T-helper 2 cell treated with Interferon-gamma antibody and Interleukin-4, amounts not matched to agents 5 μg/mL and 100 μg/mL, for 36 hours (primary cell): ENCODE data around the gene GATD1.

Experiments used
- DNase-seq: peaks from one replicate; pipeline ENCODE4 v3.0.0; 2021; ENCODE audit warnings: low spot score
- H3K27ac Mint-ChIP-seq: one replicate; pipeline ENCODE4 v1.8.0; 2021; ENCODE audit warnings: mild to moderate bottlenecking, mixed read lengths
- H3K27me3 Mint-ChIP-seq: one replicate; pipeline ENCODE4 v1.8.0; 2021; ENCODE audit warnings: low read depth, mixed read lengths
- H3K36me3 Mint-ChIP-seq: one replicate; pipeline ENCODE4 v1.8.0; 2021; ENCODE audit warnings: low read depth, mixed read lengths
- H3K4me1 Mint-ChIP-seq: one replicate; pipeline ENCODE4 v1.8.0; 2021; ENCODE audit warnings: low read depth, mixed read lengths
- H3K4me3 Mint-ChIP-seq: one replicate; pipeline ENCODE4 v1.8.0; 2022; ENCODE audit warnings: mild to moderate bottlenecking, moderate library complexity, mixed read lengths
- H3K9me3 Mint-ChIP-seq: one replicate; pipeline ENCODE4 v1.8.0; 2021; ENCODE audit warnings: mixed read lengths

GATD1 gene

GRCh38 chr11:777288-778255, at the start of gene GATD1:
GATD1 (minus strand) TSS chr11:777487; CDS start chr11:777462, 25 bp downstream.
- Mint-ChIP-seq H3K9me3 (no peaks in the 10 kb centered on the region), H3K27me3 (no peaks in the 10 kb centered on the region), H3K27ac (peak within 1 kb of the TSS; percentile 84), H3K36me3 (peaks cover 3% of the 10 kb centered on the region), H3K4me3 (peak within 1 kb of the TSS; percentile 87), H3K4me1 (peaks cover 19% of the 10 kb centered on the region)
- peak; percentile 94 for DNase-seq

GRCh38 chr11:826836-827145, 49.5 kb upstream of the GATD1 start:
- peaks cover 12% of the 10 kb centered on the region for H3K4me1 Mint-ChIP-seq
- peaks cover 10% of the 10 kb centered on the region for H3K36me3 Mint-ChIP-seq
- no peaks in the 10 kb centered on the region for H3K9me3 Mint-ChIP-seq
- peak overlapping the region; percentile 81 for H3K4me3 Mint-ChIP-seq
- peak overlapping the region; percentile 78 for H3K27ac Mint-ChIP-seq
- DNase-seq: no peak
- peaks cover 36% of the 10 kb centered on the region for H3K27me3 Mint-ChIP-seq

- Mint-ChIP-seq H3K36me3 (peaks cover 10% of the 10 kb centered on the region), H3K9me3 (no peaks in the 10 kb centered on the region), H3K4me1 (peaks cover 12% of the 10 kb centered on the region), H3K4me3 (peak overlapping the region; percentile 81), H3K27ac (peak overlapping the region; percentile 78), H3K27me3 (peaks cover 30% of the 10 kb centered on the region)
- no peak for DNase-seq
These were observed 48.9 kb upstream of the GATD1 start for GRCh38 chr11:826227-826621.

DNA sequence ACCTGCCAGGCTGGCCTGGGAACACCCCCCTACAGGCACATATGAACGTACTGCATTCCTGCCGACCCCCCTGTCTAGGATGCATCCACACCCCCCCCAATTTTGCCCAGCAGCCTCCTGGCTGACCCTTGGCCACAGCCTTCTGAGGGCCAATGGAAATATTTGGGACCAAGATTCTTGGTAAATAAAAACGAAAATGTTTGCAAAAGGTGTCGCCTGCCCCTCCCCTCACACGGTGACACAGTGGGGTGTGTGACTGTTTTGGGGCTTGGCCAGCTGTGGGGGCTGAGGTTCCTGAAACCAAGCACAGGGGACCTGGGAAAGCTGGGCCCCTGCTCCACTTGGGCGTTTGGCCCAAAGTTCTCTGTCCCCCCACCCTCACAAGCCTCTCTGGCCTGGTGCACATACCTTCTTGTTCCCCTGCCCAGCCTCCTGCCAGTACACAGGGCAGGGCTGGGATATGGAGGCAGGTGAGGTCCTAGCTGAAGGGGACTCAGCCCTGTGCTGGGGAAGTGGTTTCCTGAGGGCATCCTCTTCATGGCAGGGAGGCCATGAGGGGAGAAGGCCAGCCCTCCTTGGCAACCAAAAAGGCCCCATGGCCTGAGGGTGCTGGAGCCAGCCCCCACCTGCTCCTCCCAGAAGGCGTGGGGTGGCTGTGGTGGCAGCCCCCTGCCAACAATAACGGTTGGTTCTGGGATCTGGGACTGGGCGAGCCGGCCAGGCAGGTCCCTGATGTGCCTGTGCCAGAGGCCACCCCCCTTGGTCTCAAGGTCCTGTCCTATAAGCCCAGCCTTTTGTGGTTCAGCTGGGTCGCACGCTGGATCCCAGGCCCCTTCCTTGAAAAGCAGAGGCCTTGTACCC, 48.3 kb upstream of the GATD1 start:
- H3K27me3 Mint-ChIP-seq: peaks cover 27% of the 10 kb centered on the region
- H3K27ac Mint-ChIP-seq: no peak overlapping the region
- no peak overlapping the region for H3K4me3 Mint-ChIP-seq
- no peaks in the 10 kb centered on the region for H3K9me3 Mint-ChIP-seq
- H3K36me3 Mint-ChIP-seq: peaks cover 10% of the 10 kb centered on the region
- peaks cover 17% of the 10 kb centered on the region for H3K4me1 Mint-ChIP-seq
- DNase-seq: no peak

DNA sequence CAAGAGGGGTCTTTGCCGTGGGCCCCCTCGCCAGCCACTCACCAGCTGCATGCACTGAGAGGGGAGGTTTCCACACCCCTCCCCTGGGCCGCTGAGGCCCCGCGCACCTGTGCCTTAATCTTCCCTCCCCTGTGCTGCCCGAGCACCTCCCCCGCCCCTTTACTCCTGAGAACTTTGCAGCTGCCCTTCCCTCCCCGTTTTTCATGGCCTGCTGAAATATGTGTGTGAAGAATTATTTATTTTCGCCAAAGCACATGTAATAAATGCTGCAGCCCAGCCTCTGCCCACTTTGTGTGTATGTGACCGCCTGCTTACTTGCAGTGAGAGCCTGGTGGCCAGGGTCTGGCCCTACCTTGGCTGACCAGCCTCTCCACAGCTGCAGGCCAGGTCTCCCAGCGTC, 47.7 kb upstream of the GATD1 start:
- Mint-ChIP-seq H3K36me3 (peaks cover 10% of the 10 kb centered on the region), H3K27ac (no peak overlapping the region), H3K4me3 (no peak overlapping the region), H3K9me3 (no peaks in the 10 kb centered on the region), H3K27me3 (peaks cover 24% of the 10 kb centered on the region), H3K4me1 (peaks cover 17% of the 10 kb centered on the region)
- DNase-seq: no peak

DNA sequence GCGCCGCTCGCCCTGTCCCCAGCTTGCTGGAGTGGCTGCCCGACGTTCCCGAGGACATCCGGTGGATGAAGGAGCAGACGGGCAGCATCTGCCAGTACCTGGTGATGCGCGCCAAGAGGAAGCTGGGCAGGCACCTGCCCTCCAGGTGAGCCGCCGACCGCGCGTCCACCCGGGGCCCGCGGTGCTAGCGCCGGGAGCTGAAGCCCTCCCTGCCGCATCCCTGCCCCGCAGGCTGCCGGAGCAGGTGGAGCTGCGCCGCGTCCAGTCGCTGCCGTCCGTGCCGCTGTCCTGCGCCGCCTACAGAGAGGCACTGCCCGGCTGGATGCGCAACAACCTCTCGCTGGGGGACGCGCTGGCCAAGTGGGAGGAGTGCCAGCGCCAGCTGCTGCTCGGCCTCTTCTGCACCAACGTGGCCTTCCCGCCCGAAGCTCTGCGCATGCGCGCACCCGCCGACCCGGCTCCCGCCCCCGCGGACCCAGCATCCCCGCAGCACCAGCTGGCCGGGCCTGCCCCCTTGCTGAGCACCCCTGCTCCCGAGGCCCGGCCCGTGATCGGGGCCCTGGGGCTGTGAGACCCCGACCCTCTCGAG, 47.1 kb upstream of the GATD1 start:
- Mint-ChIP-seq H3K27ac (no peak overlapping the region), H3K4me1 (peaks cover 17% of the 10 kb centered on the region), H3K4me3 (no peak overlapping the region), H3K36me3 (peaks cover 10% of the 10 kb centered on the region), H3K9me3 (no peaks in the 10 kb centered on the region), H3K27me3 (peaks cover 19% of the 10 kb centered on the region)
- DNase-seq: no peak

GRCh38 chr11:823441-824291, 46.4 kb upstream of the GATD1 start:
- H3K9me3 Mint-ChIP-seq: no peaks in the 10 kb centered on the region
- DNase-seq: no peak
- H3K4me3 Mint-ChIP-seq: no peak overlapping the region
- no peak overlapping the region for H3K27ac Mint-ChIP-seq
- H3K27me3 Mint-ChIP-seq: peaks cover 11% of the 10 kb centered on the region
- H3K36me3 Mint-ChIP-seq: peaks cover 10% of the 10 kb centered on the region
- H3K4me1 Mint-ChIP-seq: peaks cover 15% of the 10 kb centered on the region

- H3K36me3 Mint-ChIP-seq: peaks cover 10% of the 10 kb centered on the region
- H3K27ac Mint-ChIP-seq: no peak overlapping the region
- DNase-seq: no peak
- H3K9me3 Mint-ChIP-seq: no peaks in the 10 kb centered on the region
- H3K4me3 Mint-ChIP-seq: peak overlapping the region; percentile 79
- H3K4me1 Mint-ChIP-seq: peaks cover 5% of the 10 kb centered on the region
- H3K27me3 Mint-ChIP-seq: no peaks in the 10 kb centered on the region
These were observed 44.5 kb upstream of the GATD1 start for GRCh38 chr11:821512-822371.

- H3K4me3 Mint-ChIP-seq: peak overlapping the region; percentile 79
- no peak for DNase-seq
- H3K9me3 Mint-ChIP-seq: no peaks in the 10 kb centered on the region
- H3K36me3 Mint-ChIP-seq: peaks cover 10% of the 10 kb centered on the region
- H3K4me1 Mint-ChIP-seq: peaks cover 5% of the 10 kb centered on the region
- H3K27ac Mint-ChIP-seq: peak overlapping the region; percentile 82
- H3K27me3 Mint-ChIP-seq: no peaks in the 10 kb centered on the region
These were observed 43.6 kb upstream of the GATD1 start for GRCh38 chr11:820655-821511.

DNA sequence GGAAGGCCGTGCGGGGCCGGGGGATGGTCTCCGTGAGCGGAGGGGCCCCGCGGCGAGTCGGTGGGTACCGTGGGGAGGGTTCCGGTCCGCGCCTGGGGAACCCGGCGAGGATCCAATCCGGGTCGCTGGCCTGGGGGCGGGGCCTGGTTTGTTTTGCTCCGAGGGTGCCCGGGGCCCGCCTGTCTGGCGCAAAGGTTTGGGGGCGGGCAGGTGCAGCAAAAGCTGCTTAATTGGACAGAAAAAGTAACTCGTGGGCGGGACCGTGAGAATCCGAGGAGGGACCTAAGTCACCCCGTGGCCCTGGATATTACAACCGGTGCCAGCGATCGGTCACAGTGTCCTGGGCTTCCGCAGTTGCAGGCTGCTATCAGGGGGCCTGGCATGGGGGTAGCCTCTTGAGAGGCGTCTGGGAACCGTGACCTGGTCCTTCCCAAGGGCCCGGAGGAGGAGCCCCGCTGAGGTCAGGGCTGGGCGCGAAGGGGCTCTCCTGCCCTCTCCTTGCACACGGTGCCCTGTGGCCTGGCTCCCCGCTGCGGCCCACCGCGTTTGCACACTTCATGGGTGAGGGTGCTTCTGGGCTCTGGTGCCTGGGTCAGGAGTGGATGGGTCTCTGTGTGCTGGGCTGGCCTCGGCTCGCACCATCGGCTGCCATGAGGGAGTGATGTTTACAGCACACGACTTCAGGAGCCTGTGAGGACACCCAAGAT, 42.8 kb upstream of the GATD1 start:
- Mint-ChIP-seq H3K9me3 (no peaks in the 10 kb centered on the region), H3K4me1 (peaks cover 5% of the 10 kb centered on the region), H3K27me3 (no peaks in the 10 kb centered on the region)

GRCh38 chr11:819129-819931, 42.0 kb upstream of the GATD1 start:
- Mint-ChIP-seq H3K27ac (peak overlapping the region; percentile 82), H3K4me3 (peak overlapping the region; percentile 79), H3K9me3 (no peaks in the 10 kb centered on the region), H3K4me1 (peaks cover 5% of the 10 kb centered on the region), H3K27me3 (no peaks in the 10 kb centered on the region), H3K36me3 (peaks cover 2% of the 10 kb centered on the region)
- DNase-seq: peak; percentile 87

More for the DNA sequence above, 42.8 kb upstream of the GATD1 start:
- peaks cover 6% of the 10 kb centered on the region for H3K36me3 Mint-ChIP-seq
- peak; percentile 91 for DNase-seq
- peak overlapping the region; percentile 79 for H3K4me3 Mint-ChIP-seq
- H3K27ac Mint-ChIP-seq: peak overlapping the region; percentile 82
